ENCODE data around the gene SWAP70. TPM values are rescaled to one million over a fixed set of nuclear protein-coding genes. Genes with fewer than 3 reads are reported as not detected.

Gene SWAP70
- total RNA-seq, 1 donor from 2014 or later, result 8.4 TPM

- Mint-ChIP-seq H3K4me1 (ENCODE audit: low read depth) (peaks cover 7% of the 10 kb centered on the region), H3K4me3 (ENCODE audit: low read depth) (no peak overlapping the region), H3K27me3 (ENCODE audit: low read depth) (no peaks in the 10 kb centered on the region), H3K27ac (no peak overlapping the region), H3K36me3 (ENCODE audit: low read depth) (peaks cover 8% of the 10 kb centered on the region), H3K9me3 (no peaks in the 10 kb centered on the region)
- DNase-seq (ENCODE audit: low spot score), result no peak
- intact Hi-C loops (cut with micrococcal nuclease), result no loop called here
These were observed 120.9 kb downstream of the SWAP70 start for GRCh38 chr11:9784602-9785315.

GRCh38 chr11:9787260-9787659 is 123.4 kb downstream of the SWAP70 start:
- intact Hi-C loops (cut with micrococcal nuclease), result no loop called here
- no peaks in the 10 kb centered on the region for H3K27me3 Mint-ChIP-seq (ENCODE audit: low read depth)
- peaks cover 4% of the 10 kb centered on the region for H3K36me3 Mint-ChIP-seq (ENCODE audit: low read depth)
- no peak for DNase-seq (ENCODE audit: low spot score)
- H3K27ac Mint-ChIP-seq, result no peak overlapping the region
- no peak overlapping the region for H3K4me3 Mint-ChIP-seq (ENCODE audit: low read depth)
- peaks cover 6% of the 10 kb centered on the region for H3K4me1 Mint-ChIP-seq (ENCODE audit: low read depth)
- no peaks in the 10 kb centered on the region for H3K9me3 Mint-ChIP-seq

- H3K4me3 Mint-ChIP-seq (ENCODE audit: low read depth), result no peak overlapping the region
- peaks cover 6% of the 10 kb centered on the region for H3K4me1 Mint-ChIP-seq (ENCODE audit: low read depth)
- H3K27me3 Mint-ChIP-seq (ENCODE audit: low read depth), result no peaks in the 10 kb centered on the region
- H3K27ac Mint-ChIP-seq, result no peak overlapping the region
- intact Hi-C loops (cut with micrococcal nuclease), result no loop called here
- no peaks in the 10 kb centered on the region for H3K9me3 Mint-ChIP-seq
- no peak for DNase-seq (ENCODE audit: low spot score)
- H3K36me3 Mint-ChIP-seq (ENCODE audit: low read depth), result peaks cover 4% of the 10 kb centered on the region
These were observed 124.2 kb downstream of the SWAP70 start for GRCh38 chr11:9787981-9788521.

- DNase-seq (ENCODE audit: low spot score), result no peak
- no peaks in the 10 kb centered on the region for H3K27me3 Mint-ChIP-seq (ENCODE audit: low read depth)
- peaks cover 6% of the 10 kb centered on the region for H3K4me1 Mint-ChIP-seq (ENCODE audit: low read depth)
- H3K36me3 Mint-ChIP-seq (ENCODE audit: low read depth), result peaks cover 4% of the 10 kb centered on the region
- intact Hi-C loops (cut with micrococcal nuclease), result no loop called here
- no peaks in the 10 kb centered on the region for H3K9me3 Mint-ChIP-seq
- no peak overlapping the region for H3K4me3 Mint-ChIP-seq (ENCODE audit: low read depth)
- H3K27ac Mint-ChIP-seq, result no peak overlapping the region
These were observed 126.0 kb downstream of the SWAP70 start for GRCh38 chr11:9789910-9790309.

GRCh38 chr11:9790703-9791102 is 126.8 kb downstream of the SWAP70 start:
- intact Hi-C loops (cut with micrococcal nuclease), result no loop called here
- Mint-ChIP-seq H3K36me3 (ENCODE audit: low read depth) (peaks cover 4% of the 10 kb centered on the region), H3K27me3 (ENCODE audit: low read depth) (no peaks in the 10 kb centered on the region), H3K4me1 (ENCODE audit: low read depth) (peaks cover 6% of the 10 kb centered on the region), H3K27ac (no peak overlapping the region), H3K9me3 (no peaks in the 10 kb centered on the region), H3K4me3 (ENCODE audit: low read depth) (no peak overlapping the region)
- no peak for DNase-seq (ENCODE audit: low spot score)

GRCh38 chr11:9796266-9796665 is 132.4 kb downstream of the SWAP70 start:
- intact Hi-C loops (cut with micrococcal nuclease), result no loop called here
- H3K4me3 Mint-ChIP-seq (ENCODE audit: low read depth), result no peak overlapping the region
- no peaks in the 10 kb centered on the region for H3K27me3 Mint-ChIP-seq (ENCODE audit: low read depth)
- peaks cover 4% of the 10 kb centered on the region for H3K4me1 Mint-ChIP-seq (ENCODE audit: low read depth)
- no peaks in the 10 kb centered on the region for H3K36me3 Mint-ChIP-seq (ENCODE audit: low read depth)
- no peak overlapping the region for H3K27ac Mint-ChIP-seq
- no peaks in the 10 kb centered on the region for H3K9me3 Mint-ChIP-seq
- no peak for DNase-seq (ENCODE audit: low spot score)

- intact Hi-C loops (cut with micrococcal nuclease), result no loop called here
- no peaks in the 10 kb centered on the region for H3K27me3 Mint-ChIP-seq (ENCODE audit: low read depth)
- H3K9me3 Mint-ChIP-seq, result no peaks in the 10 kb centered on the region
- H3K36me3 Mint-ChIP-seq (ENCODE audit: low read depth), result no peaks in the 10 kb centered on the region
- H3K4me1 Mint-ChIP-seq (ENCODE audit: low read depth), result peaks cover under 1% of the 10 kb centered on the region
- H3K27ac Mint-ChIP-seq, result no peak overlapping the region
- H3K4me3 Mint-ChIP-seq (ENCODE audit: low read depth), result no peak overlapping the region
- DNase-seq (ENCODE audit: low spot score), result no peak
These were observed 133.0 kb downstream of the SWAP70 start for GRCh38 chr11:9796854-9797253.

- DNase-seq (ENCODE audit: low spot score), result no peak
- Mint-ChIP-seq H3K4me3 (ENCODE audit: low read depth) (no peak overlapping the region), H3K27ac (no peak overlapping the region), H3K9me3 (no peaks in the 10 kb centered on the region), H3K4me1 (ENCODE audit: low read depth) (peaks cover under 1% of the 10 kb centered on the region), H3K36me3 (ENCODE audit: low read depth) (no peaks in the 10 kb centered on the region), H3K27me3 (ENCODE audit: low read depth) (no peaks in the 10 kb centered on the region)
- intact Hi-C loops (cut with micrococcal nuclease), result no loop called here
These were observed 133.4 kb downstream of the SWAP70 start for GRCh38 chr11:9797300-9797699.

GRCh38 chr11:9799886-9800285 is 136.0 kb downstream of the SWAP70 start:
- no peaks in the 10 kb centered on the region for H3K27me3 Mint-ChIP-seq (ENCODE audit: low read depth)
- no peaks in the 10 kb centered on the region for H3K9me3 Mint-ChIP-seq
- DNase-seq (ENCODE audit: low spot score), result no peak
- intact Hi-C loops (cut with micrococcal nuclease), result no loop called here
- no peak overlapping the region for H3K4me3 Mint-ChIP-seq (ENCODE audit: low read depth)
- H3K4me1 Mint-ChIP-seq (ENCODE audit: low read depth), result peaks cover 2% of the 10 kb centered on the region
- H3K27ac Mint-ChIP-seq, result no peak overlapping the region
- H3K36me3 Mint-ChIP-seq (ENCODE audit: low read depth), result no peaks in the 10 kb centered on the region

- Mint-ChIP-seq H3K9me3 (no peaks in the 10 kb centered on the region), H3K36me3 (ENCODE audit: low read depth) (peaks cover under 1% of the 10 kb centered on the region), H3K27ac (no peak overlapping the region), H3K4me3 (ENCODE audit: low read depth) (no peak overlapping the region), H3K4me1 (ENCODE audit: low read depth) (peaks cover 4% of the 10 kb centered on the region), H3K27me3 (ENCODE audit: low read depth) (no peaks in the 10 kb centered on the region)
- DNase-seq (ENCODE audit: low spot score), result no peak
- intact Hi-C loops (cut with micrococcal nuclease), result no loop called here
These were observed 138.5 kb downstream of the SWAP70 start for GRCh38 chr11:9802291-9802861.

Other genes with a start within 250 kb of the SWAP70 start
- gene ZNF143, start 203.1 kb upstream of the SWAP70 start, total RNA-seq, result 30.9 and 36.8 TPM in 2 replicates
- gene WEE1, start 90.4 kb upstream of the SWAP70 start, total RNA-seq, result 48.6 and 49.6 TPM in 2 replicates

Data from activated T-helper 2 cell treated with anti-CD3 and anti-CD28 coated beads, Interferon-gamma antibody, Interleukin-2, Interleukin-4, amounts not matched to agents 10 μg/mL and 5 μg/mL and 100 μg/mL, durations not matched to agents 14 hours and 24 hours and 36 hours (primary cell).